SU-DHL-6 (cell line): Measurements from ENCODE around the gene TNN.

Experiments
- EZH2phosphoT487 ChIP-seq: fragments of 200-600 bp; sonication (generic), shearing (Covaris generic); conservative IDR thresholded peaks from 2 replicates; pipeline ENCODE4 v1.6.1; 2018; ENCODE audit warnings: mild to moderate bottlenecking, antibody characterized with exemption, low read length, moderate library complexity, mixed read lengths
- TF ChIP-seq, protein P1 (sequence below): fragments of 200-600 bp; sonication (generic); IDR thresholded peaks from one replicate; pipeline ENCODE4 v1.5.1; 2017; ENCODE audit warnings: antibody characterized with exemption, mild to moderate bottlenecking, low read length, moderate library complexity; ENCODE audit not compliant: insufficient read depth, poor library complexity, severe bottlenecking

DNA sequence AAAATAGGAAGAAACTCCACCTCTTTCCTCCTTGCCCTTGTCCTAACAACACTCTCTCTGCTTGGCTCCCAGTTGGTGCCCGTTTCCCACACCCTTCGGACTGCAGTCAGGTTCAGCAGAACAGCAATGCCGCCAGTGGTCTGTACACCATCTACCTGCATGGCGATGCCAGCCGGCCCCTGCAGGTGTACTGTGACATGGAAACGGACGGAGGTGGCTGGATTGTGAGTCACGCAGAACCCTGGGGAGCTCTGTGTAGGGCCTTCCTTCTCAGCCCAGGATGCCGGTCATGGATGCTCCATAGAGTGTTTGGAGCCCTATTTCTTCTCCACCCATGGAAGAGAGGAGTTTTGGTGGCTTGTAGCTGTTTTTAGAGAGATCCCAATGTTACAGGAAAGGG, 60.9 kb downstream of the TNN start:
- TF ChIP-seq, protein P1, sequence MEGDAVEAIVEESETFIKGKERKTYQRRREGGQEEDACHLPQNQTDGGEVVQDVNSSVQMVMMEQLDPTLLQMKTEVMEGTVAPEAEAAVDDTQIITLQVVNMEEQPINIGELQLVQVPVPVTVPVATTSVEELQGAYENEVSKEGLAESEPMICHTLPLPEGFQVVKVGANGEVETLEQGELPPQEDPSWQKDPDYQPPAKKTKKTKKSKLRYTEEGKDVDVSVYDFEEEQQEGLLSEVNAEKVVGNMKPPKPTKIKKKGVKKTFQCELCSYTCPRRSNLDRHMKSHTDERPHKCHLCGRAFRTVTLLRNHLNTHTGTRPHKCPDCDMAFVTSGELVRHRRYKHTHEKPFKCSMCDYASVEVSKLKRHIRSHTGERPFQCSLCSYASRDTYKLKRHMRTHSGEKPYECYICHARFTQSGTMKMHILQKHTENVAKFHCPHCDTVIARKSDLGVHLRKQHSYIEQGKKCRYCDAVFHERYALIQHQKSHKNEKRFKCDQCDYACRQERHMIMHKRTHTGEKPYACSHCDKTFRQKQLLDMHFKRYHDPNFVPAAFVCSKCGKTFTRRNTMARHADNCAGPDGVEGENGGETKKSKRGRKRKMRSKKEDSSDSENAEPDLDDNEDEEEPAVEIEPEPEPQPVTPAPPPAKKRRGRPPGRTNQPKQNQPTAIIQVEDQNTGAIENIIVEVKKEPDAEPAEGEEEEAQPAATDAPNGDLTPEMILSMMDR = no peak
- TF ChIP-seq EZH2phosphoT487 = no peak
